Islet of Langerhans (tissue), 1 donor: ENCODE data around the gene PITX2.

Experiments
- FAIRE-seq: peaks from one replicate; lab custom pipeline; 2011; peaks lifted over from hg19 to GRCh38; lab: Jason Lieb, UNC

PITX2 gene

GRCh38 chr4:110623718-110624397 lies 981 bp upstream of the PITX2 start:
- FAIRE-seq: no peak

GRCh38 chr4:110621839-110622751 lies 782 bp downstream of the PITX2 start:
- FAIRE-seq: no peak

- FAIRE-seq: no peak
These were observed 1.5 kb downstream of the PITX2 start for GRCh38 chr4:110621328-110621812.

GRCh38 chr4:110620691-110621327 lies 2.1 kb downstream of the PITX2 start:
- no peak for FAIRE-seq

- FAIRE-seq: no peak
These were observed 2.6 kb downstream of the PITX2 start for GRCh38 chr4:110620322-110620690.

GRCh38 chr4:110619463-110620247 lies 3.2 kb downstream of the PITX2 start:
- FAIRE-seq: no peak

GRCh38 chr4:110618581-110619462 lies 4.1 kb downstream of the PITX2 start:
- FAIRE-seq: no peak

GRCh38 chr4:110617646-110618580 lies 5.0 kb downstream of the PITX2 start:
- no peak for FAIRE-seq

- peak; percentile 24 for FAIRE-seq
These were observed 5.7 kb downstream of the PITX2 start for GRCh38 chr4:110617075-110617640.

- FAIRE-seq: no peak
These were observed 6.4 kb downstream of the PITX2 start for GRCh38 chr4:110616238-110617074.

- FAIRE-seq: no peak
These were observed 7.3 kb downstream of the PITX2 start for GRCh38 chr4:110615353-110616237.

GRCh38 chr4:110614976-110615352 lies 7.9 kb downstream of the PITX2 start:
- no peak for FAIRE-seq

GRCh38 chr4:110614173-110614963 lies 8.5 kb downstream of the PITX2 start:
- FAIRE-seq: no peak

GRCh38 chr4:110613745-110614144 lies 9.1 kb downstream of the PITX2 start:
- FAIRE-seq: no peak

- FAIRE-seq: no peak
These were observed 10.1 kb downstream of the PITX2 start for GRCh38 chr4:110612631-110613269.

- FAIRE-seq: no peak
These were observed 10.9 kb downstream of the PITX2 start for GRCh38 chr4:110611968-110612447.
